GM19372 (cell line): ENCODE results near the gene MRPL57.
"Not testable (repeated sequence)": the region's sequence is repeated elsewhere in the genome, so short reads cannot be mapped to it uniquely, and the experiment has no call there.

ENCODE experiments used
- ATAC-seq: cut with Tn5 transposase; IDR thresholded peaks from one replicate; pipeline ENCODE4 v1.9.1; 2021; ENCODE audit warnings: mild to moderate bottlenecking, low read depth, moderate library complexity; ENCODE audit not compliant: unreplicated experiment

The MRPL57 gene

DNA sequence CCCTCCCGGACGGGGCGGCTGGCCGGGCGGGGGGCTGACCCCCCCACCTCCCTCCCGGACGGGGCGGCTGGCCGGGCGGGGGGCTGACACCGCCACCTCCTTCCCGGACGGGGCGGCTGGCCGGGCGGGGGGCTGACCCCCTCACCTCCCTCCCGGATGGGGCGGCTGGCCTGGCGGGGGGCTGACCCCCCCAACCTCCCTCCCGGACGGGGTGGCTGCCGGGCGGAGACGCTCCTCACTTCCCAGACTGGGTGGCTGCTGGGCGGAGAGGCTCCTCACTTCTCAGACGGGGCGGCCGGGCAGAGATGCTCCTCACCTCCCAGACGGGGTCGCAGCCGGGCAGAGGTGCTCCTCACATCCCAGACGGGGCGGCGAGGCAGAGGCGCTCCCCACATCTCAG is 10.0 kb downstream of the MRPL57 start:
- ATAC-seq, result not testable (repeated sequence)

DNA sequence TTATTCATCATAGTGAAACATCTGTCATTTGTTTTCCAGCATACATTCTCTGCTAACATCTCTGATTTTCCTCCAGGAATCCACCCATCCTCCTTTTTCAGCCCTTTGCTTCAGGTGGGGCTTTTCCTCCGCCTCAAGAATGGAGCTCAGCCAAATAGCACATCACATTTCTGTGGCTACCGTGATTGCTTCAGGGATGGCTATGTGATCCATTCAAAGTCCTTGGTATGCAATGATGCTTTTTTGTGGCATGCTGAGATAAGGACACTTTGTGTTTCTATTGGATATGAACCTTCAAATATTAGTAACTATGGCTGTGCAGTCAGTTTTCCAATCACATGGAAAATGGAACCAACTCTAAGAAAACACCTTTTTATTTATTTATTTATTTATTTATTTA is 18.3 kb downstream of the MRPL57 start:
- not testable (repeated sequence) for ATAC-seq

DNA sequence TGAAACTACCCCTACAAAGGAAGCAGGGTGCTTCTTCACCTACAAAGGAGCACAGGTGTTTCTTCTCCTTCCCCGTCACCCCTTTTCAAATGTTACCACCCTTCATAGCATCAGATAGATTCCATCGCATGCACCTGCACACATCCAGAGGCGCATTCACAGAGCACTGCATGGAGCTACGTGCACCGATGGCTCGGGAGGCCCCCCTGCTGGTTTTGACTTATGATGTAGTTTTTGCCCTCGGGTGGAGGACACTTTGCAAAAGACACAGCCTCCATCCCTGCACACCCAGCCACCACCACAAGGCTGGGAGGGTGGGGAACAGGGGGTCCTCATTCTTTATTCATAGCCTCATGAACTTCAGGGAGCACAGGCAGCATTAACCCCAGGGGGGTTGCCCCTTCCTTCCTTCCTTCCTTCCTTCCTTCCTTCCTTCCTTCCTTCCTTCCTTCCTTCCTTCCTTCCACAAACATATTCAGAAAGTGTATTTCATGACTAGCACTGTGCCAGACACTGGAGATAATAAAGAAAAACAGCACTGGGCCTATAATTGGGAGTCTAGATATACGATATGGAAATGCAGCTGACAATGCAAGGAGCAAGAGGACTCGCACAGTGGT is 21.3 kb downstream of the MRPL57 start:
- not testable (repeated sequence) for ATAC-seq

GRCh38 chr13:21198391-21198790 is 21.9 kb downstream of the MRPL57 start:
- ATAC-seq, result not testable (repeated sequence)

DNA sequence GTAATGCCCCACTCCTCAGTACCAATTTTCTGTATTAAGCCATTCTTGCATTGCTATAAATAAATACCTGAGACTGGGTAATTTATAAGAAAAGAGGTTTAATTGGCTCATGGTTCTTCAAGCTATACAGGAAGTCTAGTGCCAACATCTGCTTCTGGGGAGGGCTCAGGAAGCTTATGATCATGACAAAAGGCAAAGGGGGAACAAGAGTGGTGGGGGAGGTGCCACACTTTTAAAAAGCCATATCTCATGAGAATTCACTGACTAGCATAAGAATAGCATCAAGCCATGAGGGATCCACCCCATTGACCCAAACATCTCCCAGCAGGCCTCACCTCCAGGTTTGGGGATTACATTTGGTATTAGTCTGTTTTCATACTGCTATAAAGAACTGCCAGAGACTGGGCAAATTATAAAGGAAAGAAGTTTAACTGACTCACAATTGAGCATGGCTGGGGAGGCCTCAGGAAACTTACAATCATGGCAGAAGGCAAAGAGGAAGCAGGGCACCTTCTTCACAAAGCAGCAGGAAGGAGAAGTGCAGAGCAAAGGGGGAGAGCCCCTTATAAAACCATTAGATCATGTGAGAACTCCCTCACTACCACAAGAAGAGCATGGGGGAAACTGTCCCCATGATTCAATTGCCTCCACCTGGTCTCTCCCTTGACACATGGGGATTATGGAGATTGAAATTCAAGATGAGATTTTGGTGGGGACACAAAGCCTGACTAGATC is 25.2 kb downstream of the MRPL57 start:
- not testable (repeated sequence) for ATAC-seq

DNA sequence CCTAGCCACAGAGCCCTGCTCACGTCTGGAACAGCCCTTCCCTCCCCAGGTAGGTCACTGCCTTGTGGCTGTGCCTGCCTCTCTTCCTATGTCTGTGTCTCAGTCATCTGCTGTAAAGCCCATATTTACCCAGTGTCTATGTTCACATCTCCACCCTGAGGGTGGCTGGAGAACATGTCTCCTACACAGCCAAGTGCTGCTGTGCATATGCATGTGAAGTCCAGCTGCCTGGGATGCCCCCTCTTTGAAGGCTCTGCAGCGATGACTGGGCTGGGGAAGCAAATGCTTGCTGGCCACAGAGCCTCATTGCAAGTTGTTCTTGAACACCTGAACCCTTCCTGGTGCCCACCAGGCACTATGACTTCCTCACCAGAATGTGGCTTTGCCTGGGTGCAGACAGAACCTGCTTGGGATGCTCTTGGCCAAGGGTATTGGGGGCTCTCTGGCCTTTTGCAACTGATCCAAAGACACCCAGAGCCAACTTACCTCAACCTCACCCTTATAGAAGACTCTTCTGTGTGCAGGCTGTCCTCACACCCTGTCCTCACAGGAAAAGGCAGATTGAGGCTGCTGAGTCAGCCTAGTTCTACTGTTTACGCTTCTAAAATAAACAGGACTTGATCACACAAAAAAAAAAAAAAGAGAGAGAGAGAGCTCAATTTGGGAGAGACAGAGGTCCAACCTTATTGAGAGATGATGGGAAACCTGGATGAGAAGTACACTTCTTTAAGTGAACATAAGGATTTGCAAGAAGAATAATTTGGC is 26.5 kb downstream of the MRPL57 start:
- no peak for ATAC-seq

GRCh38 chr13:21208652-21209154 is 32.2 kb downstream of the MRPL57 start:
- no peak for ATAC-seq

DNA sequence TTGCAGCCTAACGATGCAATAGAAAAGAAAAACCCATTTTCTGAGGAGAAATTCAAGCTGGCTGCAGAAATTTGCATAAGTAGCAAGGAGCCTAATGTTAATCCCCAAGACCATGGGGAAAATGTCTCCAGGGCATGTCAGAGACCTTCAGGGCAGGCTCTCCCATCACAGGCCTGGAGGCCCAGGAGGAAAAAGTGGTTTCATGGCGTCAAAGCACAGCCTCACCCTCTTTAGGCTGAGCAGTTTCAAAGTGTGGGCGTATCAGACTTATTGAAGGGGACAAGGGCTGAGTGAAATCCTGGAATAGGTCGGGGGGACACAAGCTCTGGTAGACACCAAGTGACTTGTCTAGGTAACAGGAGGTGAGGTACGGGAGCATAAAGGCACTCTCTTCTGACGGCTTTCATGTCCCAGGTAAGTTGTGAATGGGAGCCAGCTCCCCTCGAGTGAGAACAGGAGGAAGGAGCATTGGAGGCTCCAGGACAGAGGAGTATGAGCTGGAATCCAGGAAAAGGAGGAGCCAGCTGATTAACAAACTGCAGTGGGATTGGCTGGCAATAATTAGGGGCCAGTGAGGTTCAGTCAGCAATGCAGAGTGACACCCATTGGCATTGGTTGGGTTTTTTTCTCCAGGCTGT is 35.8 kb downstream of the MRPL57 start:
- no peak for ATAC-seq

- not testable (repeated sequence) for ATAC-seq
Observed at GRCh38 chr13:21215419-21215818, 39.0 kb downstream of the MRPL57 start.

DNA sequence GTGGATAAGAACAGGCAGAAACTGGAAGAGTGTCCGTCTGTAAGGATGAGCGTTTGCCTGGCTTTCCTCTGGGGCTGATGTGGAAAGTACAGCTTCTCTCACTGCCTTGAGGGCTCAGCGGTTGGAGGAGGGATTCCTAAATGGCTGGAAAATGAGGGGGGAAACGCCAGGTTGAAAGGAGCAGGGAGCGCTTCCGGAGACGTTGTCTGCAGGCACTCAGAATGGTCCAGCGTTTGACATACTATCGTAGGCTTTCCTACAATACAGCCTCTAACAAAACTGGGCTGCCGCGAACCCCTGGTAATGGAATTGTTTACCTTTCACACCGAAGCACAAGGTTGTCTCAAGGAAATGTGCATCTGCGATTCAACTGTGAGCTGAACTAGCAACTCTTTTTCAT is 39.9 kb downstream of the MRPL57 start:
- no peak for ATAC-seq

GRCh38 chr13:21218351-21219035 is 42.0 kb downstream of the MRPL57 start:
- peak; percentile 97 for ATAC-seq

- no peak for ATAC-seq
Observed at GRCh38 chr13:21219036-21219381, 42.6 kb downstream of the MRPL57 start.

- not testable (repeated sequence) for ATAC-seq
Observed at GRCh38 chr13:21219716-21220115, 43.3 kb downstream of the MRPL57 start.

DNA sequence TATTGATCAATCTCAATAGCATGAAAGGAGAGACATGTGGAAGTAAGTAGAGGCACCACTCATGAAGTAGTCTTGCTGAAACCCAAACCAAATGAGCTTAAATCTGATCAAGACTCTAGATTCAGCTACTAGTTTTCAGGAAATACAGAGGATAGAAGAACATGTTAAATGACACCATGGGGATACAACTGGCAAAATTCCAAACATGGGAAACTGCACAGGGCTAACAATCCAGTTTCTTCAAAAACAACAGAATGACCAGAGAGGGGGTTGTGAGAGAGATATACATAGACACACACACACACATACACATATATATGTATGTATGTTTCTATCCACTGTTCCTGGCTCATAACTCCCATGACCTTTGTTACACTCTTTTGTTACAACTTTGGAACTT is 44.8 kb downstream of the MRPL57 start:
- ATAC-seq, result no peak

- ATAC-seq, result no peak
Observed at GRCh38 chr13:21225082-21225481, 48.6 kb downstream of the MRPL57 start.

DNA sequence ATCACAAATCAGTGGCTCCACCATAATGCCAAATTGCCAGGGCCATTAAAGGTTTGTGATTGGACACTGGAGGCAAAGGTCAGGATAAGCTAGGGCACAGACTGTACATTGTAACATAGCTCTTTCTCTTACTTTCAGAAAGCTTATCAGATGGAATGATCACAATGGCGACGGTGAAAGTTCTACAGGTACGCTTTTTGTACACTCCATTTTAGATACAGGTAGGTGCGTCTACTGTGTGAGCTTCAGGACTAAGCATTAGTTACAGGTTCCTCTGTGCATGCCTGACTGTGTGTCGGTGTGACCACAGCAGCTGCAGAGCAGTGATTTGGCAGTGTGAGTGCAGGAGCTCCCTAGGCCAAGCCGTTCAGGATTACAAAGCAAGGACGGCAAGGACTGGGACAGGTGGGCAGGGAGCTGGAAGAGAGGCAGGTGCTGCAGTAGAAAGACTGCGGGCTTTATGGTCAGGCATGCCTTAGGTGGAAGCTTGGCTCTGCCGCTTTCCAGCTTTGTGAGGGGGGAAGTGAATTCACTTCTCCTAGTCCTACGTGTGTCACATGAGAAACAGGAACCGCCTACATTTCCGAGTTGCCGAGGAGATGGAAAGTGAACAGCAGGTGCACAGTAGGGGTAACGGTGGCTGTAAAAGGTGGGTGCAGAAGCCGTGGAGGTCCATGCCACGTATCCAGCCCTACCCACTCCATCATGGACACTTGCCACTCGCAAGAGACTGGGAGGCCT is 49.6 kb downstream of the MRPL57 start:
- no peak for ATAC-seq

GRCh38 chr13:21227917-21228316 is 51.5 kb downstream of the MRPL57 start:
- ATAC-seq, result no peak
